ENCODE data around the gene ILKAP. TPM values are rescaled to one million over a fixed set of nuclear protein-coding genes. Genes with fewer than 3 reads are reported as not detected.

The ILKAP gene
- total RNA-seq, 1 experiment from 2014 or later: 49.9 TPM

- no TSS peak for BruUV-seq (replicated peaks)
- DNase-seq (ENCODE audit: low read depth, low spot score): no peak
- intact Hi-C loops (cut with micrococcal nuclease; ENCODE audit: unreplicated experiment): no loop called here
- no peak overlapping the region for H3K4me3 ChIP-seq (ENCODE audit: low read depth in 2 of 2, low read length in 2 of 2)
- H3K36me3 ChIP-seq (ENCODE audit: control insufficient read depth, insufficient read depth, low read length): no peaks in the 10 kb centered on the region
- in situ Hi-C loops (cut with HindIII; ENCODE audit: low pct_unique_long_range_greater_than_20kb, low sequenced_read_pairs): no loop called here
- ChIA-PET POLR2A (no interaction called here), CTCF (interaction anchor here (0.6 kb wide), 1 partner anchor 82 kb away, joined by 3 read pairs; no protein-coding TSS in a partner anchor)
- ATAC-seq: no peak
- no peak overlapping the region for H3K27ac ChIP-seq (ENCODE audit: low read length)
- H3K9me3 ChIP-seq (ENCODE audit: control insufficient read depth, insufficient read depth, low read depth, low read length): no peaks in the 10 kb centered on the region
- no peak for TF ChIP-seq SIN3A (IDR thresholded peaks at IDR 0.05; ENCODE audit: borderline replicate concordance, insufficient read depth, low read depth, low read length)
- TF ChIP-seq TCF7L2 (IDR thresholded peaks at IDR 0.05; ENCODE audit: low read depth, low read length): no peak
- no peak for TF ChIP-seq CTCF (IDR thresholded peaks at IDR 0.05)
- no peak for TF ChIP-seq REST (IDR thresholded peaks at IDR 0.05; ENCODE audit: insufficient read depth in 1 of 2, low read depth in 2 of 2, low read length in 1 of 2)
- no peak for TF ChIP-seq POLR2AphosphoS5 (IDR thresholded peaks at IDR 0.05; ENCODE audit: low read depth, low read length)
- H3K27me3 ChIP-seq (ENCODE audit: control insufficient read depth, insufficient read depth, low read length): no peaks in the 10 kb centered on the region
- no peaks in the 10 kb centered on the region for H3K4me1 ChIP-seq (ENCODE audit: control insufficient read depth, insufficient read depth, low read length)
Measured at GRCh38 chr2:238125127-238125885, 78.2 kb downstream of the ILKAP start.

- Histone ChIP-seq H3K36me3 (ENCODE audit: control insufficient read depth, insufficient read depth, low read length) (no peaks in the 10 kb centered on the region), H3K4me3 (ENCODE audit: low read depth in 2 of 2, low read length in 2 of 2) (no peak overlapping the region), H3K27me3 (ENCODE audit: control insufficient read depth, insufficient read depth, low read length) (no peaks in the 10 kb centered on the region), H3K4me1 (ENCODE audit: control insufficient read depth, insufficient read depth, low read length) (no peaks in the 10 kb centered on the region), H3K27ac (ENCODE audit: low read length) (no peak overlapping the region), H3K9me3 (ENCODE audit: control insufficient read depth, insufficient read depth, low read depth, low read length) (no peaks in the 10 kb centered on the region)
- TF ChIP-seq REST (IDR thresholded peaks at IDR 0.05; ENCODE audit: insufficient read depth in 1 of 2, low read depth in 2 of 2, low read length in 1 of 2): no peak
- TF ChIP-seq POLR2AphosphoS5 (IDR thresholded peaks at IDR 0.05; ENCODE audit: low read depth, low read length): no peak
- no peak for TF ChIP-seq CTCF (IDR thresholded peaks at IDR 0.05)
- TF ChIP-seq TCF7L2 (IDR thresholded peaks at IDR 0.05; ENCODE audit: low read depth, low read length): no peak
- TF ChIP-seq SIN3A (IDR thresholded peaks at IDR 0.05; ENCODE audit: borderline replicate concordance, insufficient read depth, low read depth, low read length): no peak
- DNase-seq (ENCODE audit: low read depth, low spot score): no peak
- no peak for ATAC-seq
- in situ Hi-C loops (cut with HindIII; ENCODE audit: low pct_unique_long_range_greater_than_20kb, low sequenced_read_pairs) (no loop called here), intact Hi-C loops (cut with micrococcal nuclease; ENCODE audit: unreplicated experiment) (no loop called here)
- ChIA-PET POLR2A (no interaction called here), CTCF (no interaction called here)
- no TSS peak for BruUV-seq (replicated peaks)
Measured at GRCh38 chr2:238124488-238125126, 78.9 kb downstream of the ILKAP start.

Data from Panc1 (cell line).